Stomach smooth muscle (tissue), 2 donors: ENCODE results near the gene COL23A1.

Source experiments
- H3K27ac ChIP-seq: one replicate; pipeline ENCODE4 v1.7.0; 2013; ENCODE audit warnings: mild to moderate bottlenecking, low read length, inconsistent platforms
- H3K27me3 ChIP-seq, 2 donors: one replicate each; pipeline ENCODE4 v1.7.0; 2013; ENCODE audit warnings: low read length in 2 of 2; ENCODE audit not compliant: insufficient read depth in 2 of 2, control insufficient read depth in 1 of 2
- H3K36me3 ChIP-seq, 2 donors: one replicate each; pipeline ENCODE4 v1.7.0; 2013; ENCODE audit warnings: low read length in 2 of 2; ENCODE audit not compliant: control insufficient read depth in 2 of 2, insufficient read depth in 2 of 2
- H3K4me1 ChIP-seq: one replicate; pipeline ENCODE4 v1.7.0; 2013; ENCODE audit warnings: low read length; ENCODE audit not compliant: control insufficient read depth, insufficient read depth
- H3K4me3 ChIP-seq, 2 donors: one replicate each; pipeline ENCODE4 v1.7.0; 2013; ENCODE audit warnings: low read length in 2 of 2
- H3K9ac ChIP-seq, 2 donors: one replicate each; pipeline ENCODE4 v1.7.0; 2013; ENCODE audit warnings: low read length in 2 of 2, mild to moderate bottlenecking in 1 of 2
- H3K9me3 ChIP-seq, 2 donors: one replicate each; pipeline ENCODE4 v1.7.0; 2013; ENCODE audit warnings: low read length in 2 of 2; ENCODE audit not compliant: control insufficient read depth in 2 of 2
- donor health status: healthy.
- donor health status: Pancreatic carcinoma.

The COL23A1 gene

GRCh38 chr5:178555771-178556211, 34.4 kb downstream of the COL23A1 start:
- Histone ChIP-seq H3K9ac (no peak overlapping the region), H3K4me1 (peaks cover 15% of the 10 kb centered on the region), H3K9me3 (no peaks in the 10 kb centered on the region), H3K27ac (no peak overlapping the region), H3K27me3 (no peaks in the 10 kb centered on the region), H3K4me3 (no peak overlapping the region), H3K36me3 (no peaks in the 10 kb centered on the region)

- H3K9me3 ChIP-seq, result no peaks in the 10 kb centered on the region
- H3K27me3 ChIP-seq, result no peaks in the 10 kb centered on the region
- no peaks in the 10 kb centered on the region for H3K36me3 ChIP-seq
- H3K27ac ChIP-seq, result no peak overlapping the region
- no peak overlapping the region for H3K9ac ChIP-seq
- H3K4me3 ChIP-seq, result no peak overlapping the region
- peaks cover 15% of the 10 kb centered on the region for H3K4me1 ChIP-seq
Observed at GRCh38 chr5:178555005-178555404, 35.2 kb downstream of the COL23A1 start.

- Histone ChIP-seq H3K4me3 (no peak overlapping the region), H3K4me1 (peaks cover 15% of the 10 kb centered on the region), H3K27me3 (no peaks in the 10 kb centered on the region), H3K9me3 (no peaks in the 10 kb centered on the region), H3K9ac (no peak overlapping the region), H3K36me3 (no peaks in the 10 kb centered on the region), H3K27ac (no peak overlapping the region)
Observed at GRCh38 chr5:178554311-178554710, 35.9 kb downstream of the COL23A1 start.

- Histone ChIP-seq H3K27me3 (no peaks in the 10 kb centered on the region), H3K27ac (peak overlapping the region; percentile 66), H3K9me3 (no peaks in the 10 kb centered on the region), H3K4me1 (peaks cover 15% of the 10 kb centered on the region), H3K9ac (no peak overlapping the region), H3K36me3 (no peaks in the 10 kb centered on the region), H3K4me3 (peak overlapping the region; percentile 8 to 9)
Observed at GRCh38 chr5:178553517-178553916, 36.7 kb downstream of the COL23A1 start.

GRCh38 chr5:178551468-178551867, 38.7 kb downstream of the COL23A1 start:
- no peaks in the 10 kb centered on the region for H3K27me3 ChIP-seq
- no peak overlapping the region for H3K27ac ChIP-seq
- no peaks in the 10 kb centered on the region for H3K9me3 ChIP-seq
- H3K4me1 ChIP-seq, result peaks cover 20% of the 10 kb centered on the region
- no peak overlapping the region for H3K9ac ChIP-seq
- no peaks in the 10 kb centered on the region for H3K36me3 ChIP-seq
- no peak overlapping the region for H3K4me3 ChIP-seq

GRCh38 chr5:178551059-178551458, 39.1 kb downstream of the COL23A1 start:
- no peak overlapping the region for H3K9ac ChIP-seq
- H3K27me3 ChIP-seq, result no peaks in the 10 kb centered on the region
- H3K27ac ChIP-seq, result no peak overlapping the region
- H3K9me3 ChIP-seq, result no peaks in the 10 kb centered on the region
- H3K4me1 ChIP-seq, result peaks cover 20% of the 10 kb centered on the region
- no peaks in the 10 kb centered on the region for H3K36me3 ChIP-seq
- no peak overlapping the region for H3K4me3 ChIP-seq

GRCh38 chr5:178548746-178549145, 41.4 kb downstream of the COL23A1 start:
- Histone ChIP-seq H3K27me3 (no peaks in the 10 kb centered on the region), H3K4me3 (no peak overlapping the region), H3K9me3 (no peaks in the 10 kb centered on the region), H3K36me3 (no peaks in the 10 kb centered on the region), H3K27ac (no peak overlapping the region), H3K9ac (no peak overlapping the region), H3K4me1 (peaks cover 21% of the 10 kb centered on the region)

GRCh38 chr5:178547753-178548415, 42.3 kb downstream of the COL23A1 start:
- Histone ChIP-seq H3K4me3 (no peak overlapping the region), H3K27me3 (no peaks in the 10 kb centered on the region), H3K9me3 (no peaks in the 10 kb centered on the region), H3K4me1 (peaks cover 15% of the 10 kb centered on the region), H3K27ac (no peak overlapping the region), H3K9ac (no peak overlapping the region), H3K36me3 (no peaks in the 10 kb centered on the region)

GRCh38 chr5:178547052-178547666, 43.0 kb downstream of the COL23A1 start:
- no peaks in the 10 kb centered on the region for H3K9me3 ChIP-seq

GRCh38 chr5:178546675-178547033, 43.5 kb downstream of the COL23A1 start:
- Histone ChIP-seq H3K4me1 (peaks cover 20% of the 10 kb centered on the region), H3K36me3 (no peaks in the 10 kb centered on the region), H3K9ac (no peak overlapping the region), H3K4me3 (no peak overlapping the region), H3K9me3 (no peaks in the 10 kb centered on the region), H3K27ac (no peak overlapping the region), H3K27me3 (no peaks in the 10 kb centered on the region)

More at GRCh38 chr5:178547052-178547666, 43.0 kb downstream of the COL23A1 start:
- H3K4me3 ChIP-seq, result no peak overlapping the region
- no peak overlapping the region for H3K9ac ChIP-seq
- H3K4me1 ChIP-seq, result peaks cover 20% of the 10 kb centered on the region
- no peak overlapping the region for H3K27ac ChIP-seq
- H3K36me3 ChIP-seq, result no peaks in the 10 kb centered on the region
- no peaks in the 10 kb centered on the region for H3K27me3 ChIP-seq

GRCh38 chr5:178545941-178546674, 44.1 kb downstream of the COL23A1 start:
- peaks cover 16% of the 10 kb centered on the region for H3K4me1 ChIP-seq
- H3K27ac ChIP-seq, result no peak overlapping the region
- no peaks in the 10 kb centered on the region for H3K27me3 ChIP-seq

More at GRCh38 chr5:178545941-178546674, 44.1 kb downstream of the COL23A1 start:
- H3K4me3 ChIP-seq, result no peak overlapping the region
- H3K36me3 ChIP-seq, result no peaks in the 10 kb centered on the region
- no peaks in the 10 kb centered on the region for H3K9me3 ChIP-seq
- no peak overlapping the region for H3K9ac ChIP-seq
